Measurements from ENCODE around the gene PRDM5.

PRDM5 gene

DNA sequence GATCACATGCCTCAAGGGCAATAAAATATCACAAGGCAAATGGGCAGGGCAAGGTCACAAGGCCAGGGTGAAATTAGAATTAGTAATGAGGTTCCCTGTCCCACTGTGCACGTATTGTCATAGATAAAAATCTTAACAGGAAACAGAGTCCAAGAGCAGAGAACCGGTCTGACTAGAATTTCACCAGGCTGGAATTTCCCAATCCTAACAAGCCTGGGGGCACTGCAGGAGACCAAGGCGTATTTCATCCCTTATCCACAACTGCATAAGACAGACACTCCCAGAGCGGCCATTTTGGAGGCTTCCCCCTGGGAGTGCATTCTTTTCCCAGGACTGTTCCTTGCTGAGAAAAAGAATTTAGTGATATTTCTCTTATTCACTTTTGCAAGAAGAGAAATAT lies 25.9 kb upstream of the PRDM5 start:
- no peak for TF ChIP-seq CTCF (IDR thresholded peaks at IDR 0.05; ENCODE audit: low read length, missing control alignments)
- H3K4me3 ChIP-seq (replicated peaks; ENCODE audit: low read depth, low read length): no peak overlapping the region
- DNase-seq (ENCODE audit: low read depth): no peak

- no peak for DNase-seq (ENCODE audit: low read depth)
- no peak for TF ChIP-seq CTCF (IDR thresholded peaks at IDR 0.05; ENCODE audit: low read length, missing control alignments)
- no peak overlapping the region for H3K4me3 ChIP-seq (replicated peaks; ENCODE audit: low read depth, low read length)
Measured at GRCh38 chr4:120942776-120943175, 20.2 kb upstream of the PRDM5 start.

DNA sequence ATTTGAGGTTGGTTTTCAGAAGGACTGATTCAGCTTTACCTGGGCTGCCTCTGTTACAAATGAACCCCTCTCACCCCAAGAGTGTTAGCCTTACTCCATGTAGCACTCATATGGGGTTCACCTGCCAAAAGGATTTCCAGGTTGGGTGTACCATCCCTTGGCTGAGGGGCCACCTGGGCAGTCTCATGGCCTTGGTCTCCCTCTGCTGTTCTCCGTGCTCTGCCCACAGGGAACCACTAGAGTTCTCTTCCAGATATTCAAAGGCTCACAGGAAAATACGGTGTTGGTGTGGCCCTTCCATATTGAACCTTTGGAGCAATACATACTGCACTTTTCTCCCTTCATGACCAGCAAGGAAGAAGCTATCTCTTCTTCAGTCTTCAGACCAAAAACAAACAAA lies 18.0 kb upstream of the PRDM5 start:
- no peak overlapping the region for H3K4me3 ChIP-seq (replicated peaks; ENCODE audit: low read depth, low read length)
- DNase-seq (ENCODE audit: low read depth): no peak
- no peak for TF ChIP-seq CTCF (IDR thresholded peaks at IDR 0.05; ENCODE audit: low read length, missing control alignments)

GRCh38 chr4:120939693-120940092 lies 17.2 kb upstream of the PRDM5 start:
- H3K4me3 ChIP-seq (replicated peaks; ENCODE audit: low read depth, low read length): no peak overlapping the region
- no peak for DNase-seq (ENCODE audit: low read depth)
- no peak for TF ChIP-seq CTCF (IDR thresholded peaks at IDR 0.05; ENCODE audit: low read length, missing control alignments)

DNA sequence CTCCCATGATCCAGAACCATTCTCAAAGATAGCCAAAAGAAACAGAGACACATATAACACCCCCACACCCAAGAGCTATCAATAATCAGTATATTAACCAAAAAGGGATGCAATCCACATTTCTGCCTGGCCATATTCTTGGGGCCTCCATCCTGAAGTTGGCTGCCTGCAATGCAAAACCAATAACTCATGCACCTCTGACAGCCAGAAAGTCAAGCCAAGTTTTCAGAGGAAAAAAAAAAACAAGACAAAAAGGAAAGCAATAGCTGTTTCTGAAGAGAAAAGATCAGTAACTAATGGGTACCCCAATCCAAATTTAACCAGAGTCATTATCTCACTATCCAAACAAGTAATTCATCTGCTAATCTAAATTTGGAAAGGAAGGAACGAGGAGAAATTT lies 7.3 kb upstream of the PRDM5 start:
- TF ChIP-seq CTCF (IDR thresholded peaks at IDR 0.05; ENCODE audit: low read length, missing control alignments): no peak
- no peak overlapping the region for H3K4me3 ChIP-seq (replicated peaks; ENCODE audit: low read depth, low read length)
- DNase-seq (ENCODE audit: low read depth): no peak

DNA sequence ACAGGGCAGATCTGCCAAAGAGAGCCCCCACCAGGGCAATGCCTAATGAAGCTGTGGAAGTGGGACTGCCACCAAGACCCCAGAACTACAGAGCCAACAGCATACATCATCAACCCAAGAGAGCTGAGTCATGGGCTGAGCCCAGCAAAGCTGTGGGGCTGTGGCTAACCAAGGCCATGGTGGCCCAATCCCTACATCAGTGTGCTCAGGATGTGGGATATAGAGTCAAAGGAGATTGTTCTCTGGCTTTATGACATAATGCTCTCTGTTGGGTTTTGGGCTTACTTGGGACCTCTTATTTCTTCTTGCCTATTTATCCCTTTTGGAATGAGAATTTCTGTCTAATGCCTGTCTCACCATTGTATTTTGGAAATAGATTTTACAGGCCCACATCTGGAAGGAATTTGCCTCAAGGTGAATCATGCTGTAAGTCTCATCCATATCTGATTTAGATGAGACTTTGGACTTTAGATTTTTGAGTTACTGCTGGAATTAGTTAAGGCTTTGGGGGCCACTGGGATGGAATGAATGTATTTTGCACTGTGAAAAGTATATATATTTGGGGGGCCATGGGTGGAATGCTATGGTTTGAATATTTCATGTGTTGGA lies 5.4 kb upstream of the PRDM5 start:
- no peak for DNase-seq (ENCODE audit: low read depth)
- H3K4me3 ChIP-seq (replicated peaks; ENCODE audit: low read depth, low read length): no peak overlapping the region
- no peak for TF ChIP-seq CTCF (IDR thresholded peaks at IDR 0.05; ENCODE audit: low read length, missing control alignments)

DNA sequence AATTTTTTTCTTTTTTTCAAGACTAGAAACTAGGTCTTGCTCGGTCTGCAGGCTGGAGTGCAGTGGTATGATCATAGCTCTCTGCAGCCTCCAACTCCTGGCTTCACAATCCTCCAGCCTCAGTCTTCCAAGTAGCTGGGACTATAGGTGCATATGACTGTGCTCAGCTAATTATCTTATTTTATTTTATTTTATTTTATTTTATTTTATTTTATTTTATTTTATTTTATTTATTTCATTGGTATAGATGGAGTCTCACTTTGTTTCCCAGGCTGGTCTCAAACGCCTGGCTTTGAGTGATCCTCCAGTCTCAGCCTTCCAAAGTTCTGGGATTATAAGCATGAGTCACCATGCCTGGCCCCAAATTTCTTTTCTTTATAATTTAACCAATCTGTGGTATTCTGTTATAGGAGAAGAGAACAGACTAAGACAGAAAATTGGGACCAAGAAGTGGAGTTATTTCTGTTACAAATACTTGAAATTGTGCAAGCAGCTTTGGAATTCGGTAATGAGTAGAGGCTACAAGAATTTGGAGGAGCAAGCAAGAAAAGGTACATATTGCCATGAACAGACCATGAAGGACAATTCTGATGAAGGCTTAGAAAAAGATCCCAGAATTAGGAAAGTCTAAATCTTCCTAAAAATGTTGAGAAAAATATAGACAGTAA lies 4.0 kb upstream of the PRDM5 start:
- no peak overlapping the region for H3K4me3 ChIP-seq (replicated peaks; ENCODE audit: low read depth, low read length)
- TF ChIP-seq CTCF (IDR thresholded peaks at IDR 0.05; ENCODE audit: low read length, missing control alignments): no peak
- no peak for DNase-seq (ENCODE audit: low read depth)
